Measurements from ENCODE around the gene SLC12A4. TPM values are rescaled to one million over a fixed set of nuclear protein-coding genes. Genes with fewer than 3 reads are reported as not detected.
A peak's percentile ranks its signal among the peaks of the same experiment; 100 is the strongest.

SLC12A4 gene
- total RNA-seq, 2 donors from 2014 or later, result 32.6 to 89.1 TPM

DNA sequence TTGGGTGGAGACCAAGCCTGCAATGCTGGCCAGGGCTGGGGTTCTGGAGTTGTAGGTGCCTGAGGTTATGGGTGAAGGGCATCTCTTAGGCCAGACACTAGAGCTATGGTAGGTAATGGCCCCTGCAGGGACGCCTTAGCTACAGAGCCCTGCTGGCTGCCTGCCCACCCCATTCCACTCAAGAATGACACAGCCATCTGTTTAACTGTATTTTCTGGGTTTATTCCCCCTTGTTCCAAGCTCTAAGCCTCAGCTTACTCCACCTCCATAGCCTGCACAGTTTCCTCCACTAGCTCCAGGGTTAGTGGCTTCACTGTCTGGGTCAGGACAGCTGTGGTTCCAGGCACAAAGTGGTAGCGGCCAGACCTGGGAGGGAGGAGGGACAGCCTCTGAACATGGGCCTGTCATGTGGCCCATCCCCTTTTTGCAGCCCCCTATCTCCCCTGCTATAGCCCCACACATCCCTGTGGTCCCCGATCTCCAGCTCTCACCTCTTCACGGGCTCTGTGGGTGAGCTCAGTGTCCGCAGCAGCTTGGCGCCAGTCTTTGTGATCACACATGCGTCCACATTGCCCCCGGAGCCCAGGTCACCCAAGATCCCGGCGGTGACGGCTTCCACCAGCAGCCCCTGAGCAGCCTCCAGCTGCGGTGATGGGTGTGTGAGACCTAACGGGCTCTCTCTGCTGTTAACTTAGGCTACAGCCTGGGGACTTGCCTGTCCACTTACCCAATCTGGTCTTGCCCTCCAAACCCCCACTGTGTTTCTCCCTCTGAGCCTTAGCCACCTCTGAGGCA is 33.9 kb downstream of the SLC12A4 start:
- peak overlapping the region in 1 of 2 donors; percentile 91 for H3K27ac ChIP-seq
- H3K36me3 ChIP-seq, result no peaks in the 10 kb centered on the region
- DNase-seq (ENCODE audit: low spot score), result no peak
- intact Hi-C loops (cut with DNase I), result loop anchor here (10.0 kb wide), 1 partner anchor 400 kb away; no protein-coding TSS in a partner anchor
- no peaks in the 10 kb centered on the region for H3K9me3 ChIP-seq
- peaks cover 14% of the 10 kb centered on the region for H3K4me1 ChIP-seq (replicated peaks)
- no peak overlapping the region for H3K4me3 ChIP-seq
- no peaks in the 10 kb centered on the region for H3K27me3 ChIP-seq (replicated peaks; ENCODE audit: insufficient read depth)
- WGBS, result 55% methylated on average over 10 of the region's 13 CpGs
- TF ChIP-seq POLR2A (IDR thresholded peaks at IDR 0.05) (no peak), POLR2AphosphoS5 (IDR thresholded peaks at IDR 0.05) (no peak)
- TF ChIP-seq, protein P1, sequence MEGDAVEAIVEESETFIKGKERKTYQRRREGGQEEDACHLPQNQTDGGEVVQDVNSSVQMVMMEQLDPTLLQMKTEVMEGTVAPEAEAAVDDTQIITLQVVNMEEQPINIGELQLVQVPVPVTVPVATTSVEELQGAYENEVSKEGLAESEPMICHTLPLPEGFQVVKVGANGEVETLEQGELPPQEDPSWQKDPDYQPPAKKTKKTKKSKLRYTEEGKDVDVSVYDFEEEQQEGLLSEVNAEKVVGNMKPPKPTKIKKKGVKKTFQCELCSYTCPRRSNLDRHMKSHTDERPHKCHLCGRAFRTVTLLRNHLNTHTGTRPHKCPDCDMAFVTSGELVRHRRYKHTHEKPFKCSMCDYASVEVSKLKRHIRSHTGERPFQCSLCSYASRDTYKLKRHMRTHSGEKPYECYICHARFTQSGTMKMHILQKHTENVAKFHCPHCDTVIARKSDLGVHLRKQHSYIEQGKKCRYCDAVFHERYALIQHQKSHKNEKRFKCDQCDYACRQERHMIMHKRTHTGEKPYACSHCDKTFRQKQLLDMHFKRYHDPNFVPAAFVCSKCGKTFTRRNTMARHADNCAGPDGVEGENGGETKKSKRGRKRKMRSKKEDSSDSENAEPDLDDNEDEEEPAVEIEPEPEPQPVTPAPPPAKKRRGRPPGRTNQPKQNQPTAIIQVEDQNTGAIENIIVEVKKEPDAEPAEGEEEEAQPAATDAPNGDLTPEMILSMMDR (IDR thresholded peaks at IDR 0.05), result no peak

DNA sequence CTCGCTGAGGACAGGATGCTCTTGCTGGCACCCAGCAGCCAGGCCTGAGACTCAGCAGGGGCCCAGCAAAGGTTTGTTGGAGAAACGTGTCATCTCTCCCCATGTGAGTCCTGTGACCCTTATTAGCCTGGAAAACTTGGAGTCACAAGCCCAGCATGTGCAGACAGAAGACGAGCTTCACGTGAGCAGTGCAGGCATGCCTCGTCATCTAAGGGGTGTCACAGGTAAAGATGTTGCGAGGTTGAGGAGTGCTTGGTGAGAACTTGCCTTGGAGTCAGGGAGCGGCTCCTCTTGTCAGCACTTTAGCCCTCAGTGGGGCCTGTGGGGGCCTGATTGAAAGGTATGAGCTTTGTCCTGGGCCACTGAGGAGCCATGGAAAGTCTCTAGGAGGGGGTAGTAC is 34.6 kb downstream of the SLC12A4 start:
- Histone ChIP-seq H3K4me3 (no peak overlapping the region), H3K9me3 (no peaks in the 10 kb centered on the region), H3K27ac (no peak overlapping the region), H3K36me3 (no peaks in the 10 kb centered on the region), H3K27me3 (replicated peaks; ENCODE audit: insufficient read depth) (no peaks in the 10 kb centered on the region), H3K4me1 (replicated peaks) (peaks cover 14% of the 10 kb centered on the region)
- TF ChIP-seq, protein P1 (IDR thresholded peaks at IDR 0.05), result no peak
- TF ChIP-seq POLR2AphosphoS5 (IDR thresholded peaks at IDR 0.05), result no peak
- WGBS, result 79% methylated on average over 7 of the region's 7 CpGs
- DNase-seq (ENCODE audit: low spot score), result no peak
- intact Hi-C loops (cut with DNase I), result loop anchor here (10.0 kb wide), 1 partner anchor 399 kb away; no protein-coding TSS in a partner anchor

DNA sequence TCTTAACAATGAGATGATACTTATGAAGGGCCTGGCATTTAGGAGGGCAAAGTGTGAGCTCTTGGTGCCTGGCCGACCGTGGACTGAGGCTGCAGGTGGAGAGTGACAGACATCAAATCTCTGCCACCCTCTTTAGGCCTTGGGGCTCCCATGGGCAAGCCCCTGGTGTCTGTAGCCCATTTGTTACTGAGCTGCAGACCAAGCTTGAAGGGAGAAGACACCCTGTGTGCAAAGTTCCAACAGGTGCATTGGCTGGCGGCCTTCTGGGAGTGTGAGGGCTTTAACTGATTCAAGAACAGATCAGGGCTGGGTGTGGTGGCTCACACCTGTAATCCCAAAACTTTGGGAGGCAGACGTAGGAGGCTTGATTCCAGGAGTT is 36.0 kb downstream of the SLC12A4 start:
- H3K27ac ChIP-seq, result no peak overlapping the region
- H3K27me3 ChIP-seq (replicated peaks; ENCODE audit: insufficient read depth), result no peaks in the 10 kb centered on the region
- TF ChIP-seq POLR2AphosphoS5 (IDR thresholded peaks at IDR 0.05) (no peak), POLR2A (IDR thresholded peaks at IDR 0.05) (no peak)
- TF ChIP-seq, protein P1 (IDR thresholded peaks at IDR 0.05), result no peak
- 92% methylated on average over 4 of the region's 4 CpGs for whole genome bisulfite sequencing
- no peak overlapping the region for H3K4me3 ChIP-seq
- no peak for DNase-seq (ENCODE audit: low spot score)
- intact Hi-C loops (cut with DNase I), result loop anchor here (10.0 kb wide), 1 partner anchor 398 kb away; no protein-coding TSS in a partner anchor
- H3K4me1 ChIP-seq (replicated peaks), result peaks cover 13% of the 10 kb centered on the region
- H3K9me3 ChIP-seq, result no peaks in the 10 kb centered on the region
- no peaks in the 10 kb centered on the region for H3K36me3 ChIP-seq

DNA sequence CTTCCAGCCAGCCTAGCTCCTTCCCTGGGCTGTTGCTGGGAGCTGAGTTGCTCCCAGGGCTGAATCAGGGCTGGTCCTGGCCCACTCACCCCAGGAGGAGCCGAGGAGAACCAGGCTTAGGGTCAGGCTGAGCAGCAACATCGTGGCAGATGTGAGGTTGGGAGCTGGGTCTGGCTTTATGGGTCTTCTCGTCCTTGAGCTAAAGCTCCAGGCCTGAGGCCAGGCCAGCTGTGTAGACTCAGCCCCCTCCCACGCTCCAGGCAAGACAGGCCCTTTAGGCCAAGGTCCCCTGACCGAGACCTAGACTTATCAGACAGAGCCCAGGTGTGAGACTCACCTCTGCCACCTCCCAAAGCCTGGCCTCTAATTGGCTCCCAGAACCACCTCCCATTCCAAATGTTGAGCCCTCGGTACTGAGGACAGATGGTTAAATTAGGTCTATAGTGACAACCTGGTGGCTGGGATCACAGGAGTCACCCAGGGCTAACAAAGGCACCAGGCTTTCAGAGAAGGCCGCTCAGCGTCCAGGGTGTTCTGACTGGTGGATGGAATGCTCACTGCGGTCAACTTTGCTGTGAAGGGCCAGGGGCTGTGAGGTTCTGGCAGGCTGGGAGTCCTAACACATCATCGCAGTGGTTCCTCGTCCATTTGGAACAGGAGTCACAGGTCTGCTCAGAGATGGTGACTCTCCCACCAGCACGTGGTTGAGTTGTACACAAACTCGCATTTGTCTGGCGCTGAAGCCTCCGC is 36.5 kb downstream of the SLC12A4 start, which contains the start of gene CTRL:
Gene CTRL (minus strand): TSS at position 151 of the 750 bp plus-strand sequence. CDS start 10 bp downstream, at position 141.
- no peaks in the 10 kb centered on the region for H3K36me3 ChIP-seq

More for the DNA sequence above, 36.5 kb downstream of the SLC12A4 start, which contains the start of gene CTRL:
- Histone ChIP-seq H3K27ac (no peak within 1 kb of the TSS), H3K4me1 (replicated peaks) (peaks cover 8% of the 10 kb centered on the region), H3K9me3 (no peaks in the 10 kb centered on the region), H3K4me3 (no peak within 1 kb of the TSS), H3K27me3 (replicated peaks; ENCODE audit: insufficient read depth) (no peaks in the 10 kb centered on the region)
- intact Hi-C loops (cut with DNase I), result loop anchor here (10.0 kb wide), 1 partner anchor 397 kb away; no protein-coding TSS in a partner anchor
- 87% methylated on average over 15 of the region's 15 CpGs for WGBS
- no peak for TF ChIP-seq POLR2AphosphoS5 (IDR thresholded peaks at IDR 0.05)
- TF ChIP-seq, protein P1 (IDR thresholded peaks at IDR 0.05), result no peak
- no peak for TF ChIP-seq POLR2A (IDR thresholded peaks at IDR 0.05)
- no peak for DNase-seq (ENCODE audit: low spot score)
